ENCODE results near the gene MCCC2. TPM values are rescaled to one million over a fixed set of nuclear protein-coding genes. Genes with fewer than 3 reads are reported as not detected.

MCCC2 gene
- total RNA-seq, 4 donors from 2014 or later: 31.5 to 46.9 (median 37.6) TPM

GRCh38 chr5:71629950-71630349 is 42.8 kb downstream of the MCCC2 start:
- H3K4me1 ChIP-seq: no peaks in the 10 kb centered on the region
- 90 to 91% methylated on average over 6 of the region's 6 CpGs for WGBS, 2 donors
- TF ChIP-seq, protein P1, sequence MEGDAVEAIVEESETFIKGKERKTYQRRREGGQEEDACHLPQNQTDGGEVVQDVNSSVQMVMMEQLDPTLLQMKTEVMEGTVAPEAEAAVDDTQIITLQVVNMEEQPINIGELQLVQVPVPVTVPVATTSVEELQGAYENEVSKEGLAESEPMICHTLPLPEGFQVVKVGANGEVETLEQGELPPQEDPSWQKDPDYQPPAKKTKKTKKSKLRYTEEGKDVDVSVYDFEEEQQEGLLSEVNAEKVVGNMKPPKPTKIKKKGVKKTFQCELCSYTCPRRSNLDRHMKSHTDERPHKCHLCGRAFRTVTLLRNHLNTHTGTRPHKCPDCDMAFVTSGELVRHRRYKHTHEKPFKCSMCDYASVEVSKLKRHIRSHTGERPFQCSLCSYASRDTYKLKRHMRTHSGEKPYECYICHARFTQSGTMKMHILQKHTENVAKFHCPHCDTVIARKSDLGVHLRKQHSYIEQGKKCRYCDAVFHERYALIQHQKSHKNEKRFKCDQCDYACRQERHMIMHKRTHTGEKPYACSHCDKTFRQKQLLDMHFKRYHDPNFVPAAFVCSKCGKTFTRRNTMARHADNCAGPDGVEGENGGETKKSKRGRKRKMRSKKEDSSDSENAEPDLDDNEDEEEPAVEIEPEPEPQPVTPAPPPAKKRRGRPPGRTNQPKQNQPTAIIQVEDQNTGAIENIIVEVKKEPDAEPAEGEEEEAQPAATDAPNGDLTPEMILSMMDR (IDR thresholded peaks at IDR 0.05): no peak
- TF ChIP-seq POLR2A (IDR thresholded peaks at IDR 0.05) (no peak), EP300 (IDR thresholded peaks at IDR 0.05) (no peak)
- H3K4me3 ChIP-seq: no peak overlapping the region
- H3K9me3 ChIP-seq: no peaks in the 10 kb centered on the region
- H3K27me3 ChIP-seq: no peaks in the 10 kb centered on the region
- DNase-seq (ENCODE audit: low spot score in 2 of 2): no peak
- peaks cover 0 to 51% (median 0%) of the 10 kb centered on the region in 3 donors for H3K36me3 ChIP-seq
- no peak overlapping the region for H3K27ac ChIP-seq

GRCh38 chr5:71631070-71631469 is 43.9 kb downstream of the MCCC2 start:
- Histone ChIP-seq H3K27ac (no peak overlapping the region), H3K27me3 (no peaks in the 10 kb centered on the region), H3K4me1 (no peaks in the 10 kb centered on the region), H3K36me3 (peaks cover 0 to 58% (median 0%) of the 10 kb centered on the region in 3 donors), H3K4me3 (no peak overlapping the region), H3K9me3 (no peaks in the 10 kb centered on the region)
- WGBS, 2 donors: 75 to 84% methylated on average over 4 of the region's 4 CpGs
- no peak for DNase-seq (ENCODE audit: low spot score in 2 of 2)
- TF ChIP-seq EP300 (IDR thresholded peaks at IDR 0.05): no peak
- TF ChIP-seq, protein P1 (IDR thresholded peaks at IDR 0.05): no peak
- TF ChIP-seq POLR2A (IDR thresholded peaks at IDR 0.05): no peak

DNA sequence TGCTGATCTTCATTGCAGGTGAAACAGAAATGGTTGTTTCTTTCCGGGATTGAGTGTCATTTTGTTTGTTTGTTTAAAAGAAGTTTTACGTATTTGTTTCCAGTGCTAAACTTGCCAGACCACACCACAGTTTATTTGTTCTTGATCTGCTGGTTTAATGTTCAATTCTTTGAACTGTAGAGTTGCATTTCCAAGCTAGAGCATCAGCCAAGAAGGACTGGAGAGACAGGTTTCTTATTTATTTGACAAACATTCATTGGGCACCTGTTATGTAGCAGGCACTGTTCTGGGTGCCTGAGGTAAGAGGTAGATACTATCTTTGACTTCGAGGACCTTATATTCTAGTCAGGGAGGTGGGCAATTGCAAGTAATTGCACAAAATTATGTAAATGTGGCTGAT is 45.0 kb downstream of the MCCC2 start:
- no peaks in the 10 kb centered on the region for H3K4me1 ChIP-seq
- WGBS, 2 donors: 78 to 92% methylated on average over 3 of the region's 3 CpGs
- H3K36me3 ChIP-seq: peaks cover 0 to 58% (median under 1%) of the 10 kb centered on the region in 3 donors
- no peaks in the 10 kb centered on the region for H3K9me3 ChIP-seq
- no peak overlapping the region for H3K27ac ChIP-seq
- H3K27me3 ChIP-seq: no peaks in the 10 kb centered on the region
- H3K4me3 ChIP-seq: no peak overlapping the region
- no peak for DNase-seq (ENCODE audit: low spot score in 2 of 2)
- TF ChIP-seq EP300 (IDR thresholded peaks at IDR 0.05) (no peak), POLR2A (IDR thresholded peaks at IDR 0.05) (no peak)
- TF ChIP-seq, protein P1 (IDR thresholded peaks at IDR 0.05): no peak

GRCh38 chr5:71633255-71634155 is 46.4 kb downstream of the MCCC2 start:
- Histone ChIP-seq H3K9me3 (peaks cover 0 to under 1% (median 0%) of the 10 kb centered on the region in 4 donors), H3K36me3 (peaks cover 0 to 63% (median 3%) of the 10 kb centered on the region in 3 donors), H3K4me1 (no peaks in the 10 kb centered on the region), H3K4me3 (no peak overlapping the region), H3K27me3 (no peaks in the 10 kb centered on the region), H3K27ac (no peak overlapping the region)
- WGBS, 2 donors: 61 to 64% methylated on average over 2 of the region's 2 CpGs
- TF ChIP-seq EP300 (IDR thresholded peaks at IDR 0.05): no peak
- no peak for TF ChIP-seq POLR2A (IDR thresholded peaks at IDR 0.05)
- TF ChIP-seq, protein P1 (IDR thresholded peaks at IDR 0.05): no peak
- DNase-seq (ENCODE audit: low spot score in 2 of 2): no peak

DNA sequence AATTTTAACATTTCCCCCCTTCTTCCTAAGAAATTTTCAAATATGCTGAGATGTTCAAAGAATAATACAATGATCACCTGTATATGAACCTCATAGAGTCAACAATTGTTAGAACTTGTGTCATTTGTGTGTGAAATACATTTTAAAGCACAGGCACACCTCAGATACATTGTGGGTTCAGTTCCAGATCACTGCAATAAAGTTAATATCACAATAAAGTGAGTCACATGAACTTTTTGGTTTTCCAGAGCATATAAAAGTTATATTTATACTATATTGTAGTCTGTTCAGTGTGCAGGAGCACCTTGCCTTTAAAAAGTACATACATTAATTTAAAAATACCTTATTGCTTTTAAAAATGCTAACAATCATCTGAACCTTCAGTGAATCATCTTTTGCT is 50.0 kb downstream of the MCCC2 start:
- H3K27me3 ChIP-seq: no peaks in the 10 kb centered on the region
- peaks cover 0 to 85% (median 3%) of the 10 kb centered on the region in 3 donors for H3K36me3 ChIP-seq
- peaks cover 0 to 5% (median 0%) of the 10 kb centered on the region in 4 donors for H3K9me3 ChIP-seq
- no peak overlapping the region for H3K4me3 ChIP-seq
- no peak for DNase-seq (ENCODE audit: low spot score in 2 of 2)
- H3K4me1 ChIP-seq: no peaks in the 10 kb centered on the region
- TF ChIP-seq, protein P1 (IDR thresholded peaks at IDR 0.05): no peak
- TF ChIP-seq POLR2A (IDR thresholded peaks at IDR 0.05) (no peak), EP300 (IDR thresholded peaks at IDR 0.05) (no peak)
- H3K27ac ChIP-seq: no peak overlapping the region

All from tibial nerve (tissue), 4 donors.